ENCODE measurements around the gene PPP1R8.
A peak's percentile ranks its signal among the peaks of the same experiment; 100 is the strongest.
"Not testable (repeated sequence)": the region's sequence is repeated elsewhere in the genome, so short reads cannot be mapped to it uniquely, and the experiment has no call there.

PPP1R8 gene

GRCh38 chr1:27856561-27857343, 26.2 kb downstream of the PPP1R8 start:
- Mint-ChIP-seq H3K27me3 (no peaks in the 10 kb centered on the region), H3K27ac (no peak overlapping the region), H3K9me3 (no peaks in the 10 kb centered on the region), H3K4me3 (no peak overlapping the region), H3K4me1 (ENCODE audit: low read depth) (peaks cover 39% of the 10 kb centered on the region), H3K36me3 (ENCODE audit: low read depth) (peaks cover 3% of the 10 kb centered on the region)
- intact Hi-C loops (cut with micrococcal nuclease) = loop anchor here (10.0 kb wide), 1 partner anchor 228 kb away; the partner anchor contains the start of gene EYA3

- H3K4me3 Mint-ChIP-seq; H3K27ac Mint-ChIP-seq; H3K27me3 Mint-ChIP-seq; H3K36me3 Mint-ChIP-seq (ENCODE audit: low read depth); H3K9me3 Mint-ChIP-seq: not testable (repeated sequence)
- H3K4me1 Mint-ChIP-seq (ENCODE audit: low read depth) = peaks cover 47% of the 10 kb centered on the region
- intact Hi-C loops (cut with micrococcal nuclease) = loop anchor here (10.0 kb wide), 1 partner anchor 227 kb away; the partner anchor contains the start of gene EYA3
Observed at GRCh38 chr1:27857552-27857951, 27.0 kb downstream of the PPP1R8 start.

- Mint-ChIP-seq H3K4me3 (peak overlapping the region; percentile 60), H3K27ac (peak overlapping the region; percentile 88), H3K27me3 (no peaks in the 10 kb centered on the region), H3K4me1 (ENCODE audit: low read depth) (peaks cover 54% of the 10 kb centered on the region), H3K9me3 (no peaks in the 10 kb centered on the region), H3K36me3 (ENCODE audit: low read depth) (no peaks in the 10 kb centered on the region)
- intact Hi-C loops (cut with micrococcal nuclease) = loop anchor here (2.0 to 10.0 kb wide), 3 partner anchors 14 to 226 kb away; partner anchors contain the start of genes EYA3 and THEMIS2
Observed at GRCh38 chr1:27858072-27858948, 27.7 kb downstream of the PPP1R8 start.

- Mint-ChIP-seq H3K9me3 (no peaks in the 10 kb centered on the region), H3K27me3 (no peaks in the 10 kb centered on the region), H3K36me3 (ENCODE audit: low read depth) (no peaks in the 10 kb centered on the region), H3K4me1 (ENCODE audit: low read depth) (peaks cover 62% of the 10 kb centered on the region), H3K27ac (peak overlapping the region; percentile 88), H3K4me3 (peak overlapping the region; percentile 60)
- intact Hi-C loops (cut with micrococcal nuclease) = loop anchor here (2.0 to 10.0 kb wide), 3 partner anchors 14 to 226 kb away; partner anchors contain the start of genes EYA3 and THEMIS2
Observed at GRCh38 chr1:27858949-27859576, 28.5 kb downstream of the PPP1R8 start.

GRCh38 chr1:27861436-27861835, 30.9 kb downstream of the PPP1R8 start:
- no peaks in the 10 kb centered on the region for H3K27me3 Mint-ChIP-seq
- intact Hi-C loops (cut with micrococcal nuclease) = loop anchor here (10.0 kb wide), 1 partner anchor 313 kb away; the partner anchor contains the start of gene PTAFR
- peak overlapping the region; percentile 88 for H3K27ac Mint-ChIP-seq
- peaks cover 84% of the 10 kb centered on the region for H3K4me1 Mint-ChIP-seq (ENCODE audit: low read depth)
- no peak overlapping the region for H3K4me3 Mint-ChIP-seq
- no peaks in the 10 kb centered on the region for H3K36me3 Mint-ChIP-seq (ENCODE audit: low read depth)
- no peaks in the 10 kb centered on the region for H3K9me3 Mint-ChIP-seq

- no peaks in the 10 kb centered on the region for H3K27me3 Mint-ChIP-seq
- H3K4me3 Mint-ChIP-seq = no peak overlapping the region
- intact Hi-C loops (cut with micrococcal nuclease) = loop anchor here (2.0 to 10.0 kb wide), 2 partner anchors 23 to 313 kb away; partner anchors contain the start of gene PTAFR
- peak overlapping the region; percentile 88 for H3K27ac Mint-ChIP-seq
- H3K4me1 Mint-ChIP-seq (ENCODE audit: low read depth) = peaks cover 88% of the 10 kb centered on the region
- no peaks in the 10 kb centered on the region for H3K36me3 Mint-ChIP-seq (ENCODE audit: low read depth)
- no peaks in the 10 kb centered on the region for H3K9me3 Mint-ChIP-seq
Observed at GRCh38 chr1:27862004-27862403, 31.4 kb downstream of the PPP1R8 start.

GRCh38 chr1:27862671-27863537, 32.3 kb downstream of the PPP1R8 start:
- H3K4me3 Mint-ChIP-seq = peak overlapping the region; percentile 56
- no peaks in the 10 kb centered on the region for H3K27me3 Mint-ChIP-seq
- peaks cover 90% of the 10 kb centered on the region for H3K4me1 Mint-ChIP-seq (ENCODE audit: low read depth)
- peak overlapping the region; percentile 88 for H3K27ac Mint-ChIP-seq
- no peaks in the 10 kb centered on the region for H3K9me3 Mint-ChIP-seq
- no peaks in the 10 kb centered on the region for H3K36me3 Mint-ChIP-seq (ENCODE audit: low read depth)
- intact Hi-C loops (cut with micrococcal nuclease) = loop anchor here (1.0 to 10.0 kb wide), 4 partner anchors 12 to 312 kb away; partner anchors contain the start of gene PTAFR

GRCh38 chr1:27863538-27863915, 32.9 kb downstream of the PPP1R8 start:
- peak overlapping the region; percentile 88 for H3K27ac Mint-ChIP-seq
- intact Hi-C loops (cut with micrococcal nuclease) = loop anchor here (1.0 to 10.0 kb wide), 4 partner anchors 12 to 311 kb away; partner anchors contain the start of gene PTAFR

GRCh38 chr1:27864264-27864895, 33.8 kb downstream of the PPP1R8 start:
- Mint-ChIP-seq H3K4me1 (ENCODE audit: low read depth) (peaks cover 89% of the 10 kb centered on the region), H3K9me3 (no peaks in the 10 kb centered on the region), H3K4me3 (peak overlapping the region; percentile 30), H3K27me3 (no peaks in the 10 kb centered on the region), H3K27ac (peak overlapping the region; percentile 88), H3K36me3 (ENCODE audit: low read depth) (no peaks in the 10 kb centered on the region)
- intact Hi-C loops (cut with micrococcal nuclease) = loop anchor here (10.0 kb wide), 1 partner anchor 310 kb away; the partner anchor contains the start of gene PTAFR

More at GRCh38 chr1:27863538-27863915, 32.9 kb downstream of the PPP1R8 start:
- H3K36me3 Mint-ChIP-seq (ENCODE audit: low read depth) = no peaks in the 10 kb centered on the region
- no peaks in the 10 kb centered on the region for H3K27me3 Mint-ChIP-seq
- H3K4me1 Mint-ChIP-seq (ENCODE audit: low read depth) = peaks cover 89% of the 10 kb centered on the region
- H3K4me3 Mint-ChIP-seq = no peak overlapping the region
- no peaks in the 10 kb centered on the region for H3K9me3 Mint-ChIP-seq

GRCh38 chr1:27865821-27866220, 35.2 kb downstream of the PPP1R8 start:
- intact Hi-C loops (cut with micrococcal nuclease) = loop anchor here (10.0 kb wide), 1 partner anchor 309 kb away; the partner anchor contains the start of gene PTAFR
- peak overlapping the region; percentile 88 for H3K27ac Mint-ChIP-seq
- no peaks in the 10 kb centered on the region for H3K9me3 Mint-ChIP-seq
- peaks cover 80% of the 10 kb centered on the region for H3K4me1 Mint-ChIP-seq (ENCODE audit: low read depth)
- no peaks in the 10 kb centered on the region for H3K27me3 Mint-ChIP-seq
- H3K36me3 Mint-ChIP-seq (ENCODE audit: low read depth) = no peaks in the 10 kb centered on the region
- peak overlapping the region; percentile 33 for H3K4me3 Mint-ChIP-seq

- Mint-ChIP-seq H3K4me3 (no peak overlapping the region), H3K27me3 (no peaks in the 10 kb centered on the region), H3K4me1 (ENCODE audit: low read depth) (peaks cover 59% of the 10 kb centered on the region), H3K36me3 (ENCODE audit: low read depth) (peaks cover 14% of the 10 kb centered on the region), H3K27ac (peak overlapping the region; percentile 73), H3K9me3 (no peaks in the 10 kb centered on the region)
- intact Hi-C loops (cut with micrococcal nuclease) = loop anchor here (10.0 kb wide), 1 partner anchor 306 kb away; the partner anchor contains the start of gene PTAFR
Observed at GRCh38 chr1:27868556-27868931, 38.0 kb downstream of the PPP1R8 start.
